Astrocyte of the cerebellum (primary cell): ENCODE measurements around the gene RAD23B.

Experiments
- DNase-seq: peaks from one replicate; pipeline ENCODE4 v3.0.0-alpha.2; 2011; ENCODE audit warnings: low read depth
- H3K4me3 ChIP-seq: 2 replicates; pipeline ENCODE4 v1.5.1; 2011; ENCODE audit warnings: mild to moderate bottlenecking, low read depth, low read length, moderate library complexity
- CTCF ChIP-seq: IDR thresholded peaks from 2 replicates; pipeline ENCODE4 v1.5.1; 2012; ENCODE audit warnings: low read length, low read depth, moderate library complexity, mild to moderate bottlenecking; ENCODE audit errors: missing control alignments
- in situ Hi-C: cut with HindIII; loops from 2 replicates; pipeline ENCODE4 v1.10.0; 2017; ENCODE audit warnings: low sequenced_read_pairs

The RAD23B gene

GRCh38 chr9:107330420-107330819 is 47.3 kb downstream of the RAD23B start:
- no peak for DNase-seq
- TF ChIP-seq CTCF = no peak
- no peak overlapping the region for H3K4me3 ChIP-seq
- in situ Hi-C loops = no loop called here

DNA sequence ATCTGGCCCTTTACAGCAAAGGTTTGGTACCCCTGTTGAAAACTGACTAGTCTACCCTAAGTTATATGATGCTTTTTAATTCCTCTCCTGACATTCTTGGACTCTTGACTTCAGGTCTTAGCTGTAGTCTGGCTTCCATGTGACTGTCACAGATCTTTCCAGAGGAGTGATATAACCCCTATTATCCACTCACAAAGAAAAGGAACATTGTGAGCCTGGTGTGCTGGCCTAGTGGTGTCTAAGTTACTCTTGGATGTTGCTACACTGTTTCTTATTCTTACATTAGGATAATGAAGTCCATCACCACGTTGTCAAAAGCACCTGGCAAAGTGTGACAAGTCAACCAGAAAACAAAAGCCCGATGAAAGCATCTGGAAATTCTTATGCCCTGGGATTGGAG is 49.8 kb downstream of the RAD23B start:
- in situ Hi-C loops = no loop called here
- DNase-seq = no peak
- no peak for TF ChIP-seq CTCF
- no peak overlapping the region for H3K4me3 ChIP-seq

DNA sequence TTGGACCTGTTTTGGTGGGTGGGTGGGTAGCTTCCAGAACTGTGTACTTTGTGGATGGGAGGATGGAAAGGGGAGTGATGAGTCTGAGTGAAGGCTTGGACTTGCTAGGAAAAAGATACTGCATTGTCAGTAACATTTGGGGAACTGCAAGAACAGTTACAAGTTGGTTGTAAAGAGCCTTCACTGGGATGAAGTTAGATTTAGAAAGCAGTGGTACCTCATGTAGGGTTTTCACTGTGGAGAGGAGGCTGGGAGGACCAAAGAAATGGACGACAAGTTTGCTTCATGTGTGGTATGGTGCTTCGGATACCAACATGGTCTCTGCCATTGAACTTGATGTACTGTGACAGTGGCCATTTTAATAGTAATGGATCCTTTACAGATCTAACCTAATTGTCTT is 50.3 kb downstream of the RAD23B start:
- no peak for TF ChIP-seq CTCF
- in situ Hi-C loops = no loop called here

GRCh38 chr9:107334103-107334776 is 51.2 kb downstream of the RAD23B start:
- no peak for DNase-seq
- TF ChIP-seq CTCF = no peak
- H3K4me3 ChIP-seq = no peak overlapping the region
- in situ Hi-C loops = no loop called here

More for the DNA sequence above, 50.3 kb downstream of the RAD23B start:
- H3K4me3 ChIP-seq = no peak overlapping the region
- DNase-seq = no peak

DNA sequence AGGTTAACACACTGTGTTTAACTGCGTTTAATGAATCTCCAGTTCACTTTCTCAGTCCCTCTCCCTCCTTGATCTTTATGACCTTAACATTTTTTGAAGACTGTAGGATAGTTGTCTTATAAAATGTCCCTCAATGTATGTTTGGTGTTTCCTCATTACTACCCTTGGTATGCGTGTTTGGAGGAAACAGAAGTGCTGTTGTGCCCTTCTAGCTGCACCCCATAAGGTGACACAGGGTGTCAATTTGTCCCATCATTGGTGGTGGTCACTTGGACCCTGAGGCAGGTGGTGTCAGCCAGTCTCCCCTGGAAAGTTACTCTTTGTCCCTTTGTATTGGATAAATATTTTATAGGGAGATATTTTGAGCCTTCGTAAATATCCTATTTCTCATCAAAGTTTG is 52.3 kb downstream of the RAD23B start:
- TF ChIP-seq CTCF = no peak
- in situ Hi-C loops = no loop called here
- no peak for DNase-seq
- no peak overlapping the region for H3K4me3 ChIP-seq

- DNase-seq = peak; percentile 38
- no peak for TF ChIP-seq CTCF
- H3K4me3 ChIP-seq = no peak overlapping the region
- in situ Hi-C loops = no loop called here
Measured at GRCh38 chr9:107336718-107337360, 53.8 kb downstream of the RAD23B start.
